ENCODE data around the gene RNF223. TPM values are rescaled to one million over a fixed set of nuclear protein-coding genes. Genes with fewer than 3 reads are reported as not detected.
"Not testable (repeated sequence)": the region's sequence is repeated elsewhere in the genome, so short reads cannot be mapped to it uniquely, and the experiment has no call there.

The RNF223 gene
- total RNA-seq, 4 donors from 2014 or later: not detected

GRCh38 chr1:1033009-1033587 lies 41.0 kb downstream of the RNF223 start:
- Histone ChIP-seq H3K4me1 (peaks cover 12 to 22% of the 10 kb centered on the region in 2 donors), H3K4me3 (replicated peaks in 1 of 3) (peak overlapping the region in 1 of 3 donors; percentile 34), H3K27ac (no peak overlapping the region), H3K27me3 (no peaks in the 10 kb centered on the region), H3K9me3 (no peaks in the 10 kb centered on the region), H3K36me3 (no peaks in the 10 kb centered on the region)
- WGBS, 2 donors: 25 to 33% methylated on average over 13 to 17 of the region's 73 CpGs
- intact Hi-C loops (cut with DNase I): no loop called here
- TF ChIP-seq POLR2A (IDR thresholded peaks at IDR 0.05) (peak in 1 of 2 donors; percentile 9), CTCF (IDR thresholded peaks at IDR 0.05) (peak; percentile 34 to 88 (median 60))
- DNase-seq: peak; percentile 96 to 97

DNA sequence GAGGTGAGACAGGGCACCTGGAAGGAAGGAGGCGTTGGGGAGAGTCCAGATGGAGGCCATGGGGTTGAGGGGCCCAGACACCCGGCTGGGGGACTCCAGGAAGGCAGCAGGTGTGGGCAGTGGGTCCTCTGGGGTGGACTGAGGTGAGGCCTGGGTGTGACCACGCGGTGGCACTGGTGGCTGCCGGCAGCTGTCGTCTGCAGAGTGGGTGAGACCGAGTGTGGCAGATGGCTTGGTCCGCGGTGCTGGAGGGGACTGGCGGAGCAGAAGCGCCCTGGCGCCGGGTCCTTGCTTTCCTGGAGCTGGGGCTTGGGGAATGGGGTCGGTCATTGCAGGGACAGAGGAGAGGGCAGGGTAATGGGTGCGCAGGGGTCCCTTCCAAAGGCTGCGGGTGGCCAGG lies 41.7 kb downstream of the RNF223 start:
- intact Hi-C loops (cut with DNase I): no loop called here
- DNase-seq: peak; percentile 62 to 63
- Histone ChIP-seq H3K36me3 (no peaks in the 10 kb centered on the region), H3K4me1 (peaks cover 12 to 22% of the 10 kb centered on the region in 2 donors), H3K9me3 (no peaks in the 10 kb centered on the region), H3K27ac (no peak overlapping the region), H3K27me3 (no peaks in the 10 kb centered on the region), H3K4me3 (replicated peaks in 1 of 3) (peak overlapping the region in 1 of 3 donors; percentile 34)
- 34 to 49% methylated on average over 10 of the region's 16 CpGs for WGBS, 2 donors
- TF ChIP-seq CTCF (IDR thresholded peaks at IDR 0.05) (no peak), POLR2A (IDR thresholded peaks at IDR 0.05) (no peak)

- no peaks in the 10 kb centered on the region for H3K36me3 ChIP-seq
- no peak for DNase-seq
- no peak overlapping the region for H3K4me3 ChIP-seq (replicated peaks in 1 of 3)
- intact Hi-C loops (cut with DNase I): no loop called here
- no peak for TF ChIP-seq CTCF (IDR thresholded peaks at IDR 0.05)
- TF ChIP-seq POLR2A (IDR thresholded peaks at IDR 0.05): no peak
- peaks cover 12 to 22% of the 10 kb centered on the region in 2 donors for H3K4me1 ChIP-seq
- 90 to 91% methylated on average over 7 of the region's 11 CpGs for WGBS, 2 donors
- no peaks in the 10 kb centered on the region for H3K27me3 ChIP-seq
- no peaks in the 10 kb centered on the region for H3K9me3 ChIP-seq
- no peak overlapping the region for H3K27ac ChIP-seq
Measured at GRCh38 chr1:1031659-1032235, 42.4 kb downstream of the RNF223 start.

DNA sequence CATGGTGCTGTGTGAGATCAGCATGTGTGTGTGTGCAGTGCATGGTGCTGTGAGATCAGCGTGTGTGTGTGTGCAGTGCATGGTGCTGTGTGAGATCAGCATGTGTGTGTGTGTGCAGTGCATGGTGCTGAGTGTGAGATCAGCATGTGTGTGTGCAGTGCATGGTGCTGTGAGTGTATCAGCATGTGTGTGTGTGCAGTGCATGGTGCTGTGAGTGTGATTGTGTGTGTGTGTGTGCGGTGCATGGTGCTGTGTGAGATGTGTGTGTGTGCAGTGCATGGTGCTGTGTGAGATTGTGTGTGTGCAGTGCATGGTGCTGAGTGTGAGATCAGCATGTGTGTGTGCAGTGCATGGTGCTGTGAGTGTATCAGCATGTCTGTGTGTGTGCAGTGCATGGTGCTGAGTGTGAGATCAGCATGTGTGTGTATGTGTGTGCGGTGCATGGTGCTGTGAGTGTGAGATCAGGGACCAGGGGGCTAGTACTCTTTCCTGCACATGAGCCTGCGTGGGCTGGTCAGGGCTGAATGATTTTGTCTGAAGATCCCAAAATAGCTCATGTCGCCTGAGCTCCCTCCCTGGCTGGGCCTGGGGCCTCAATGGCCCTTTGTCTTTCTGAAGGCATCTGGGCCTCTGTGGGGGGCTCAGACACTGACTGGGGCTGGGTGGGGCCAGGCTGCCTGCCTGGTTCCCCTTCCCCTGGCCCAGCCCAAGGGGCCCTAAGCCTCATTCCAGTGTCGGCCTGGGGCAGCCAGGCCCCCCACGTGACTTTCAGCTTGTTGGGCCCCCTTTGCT lies 43.0 kb downstream of the RNF223 start:
- H3K36me3 ChIP-seq; H3K9me3 ChIP-seq; H3K27ac ChIP-seq; intact Hi-C loops (cut with DNase I); H3K27me3 ChIP-seq; H3K4me3 ChIP-seq (replicated peaks in 1 of 3); DNase-seq: not testable (repeated sequence)
- H3K4me1 ChIP-seq: peaks cover 17 to 28% of the 10 kb centered on the region in 2 donors
- WGBS, 2 donors: 94 to 100% methylated on average over 2 to 4 of the region's 7 CpGs

GRCh38 chr1:1027791-1028190 lies 46.3 kb downstream of the RNF223 start:
- DNase-seq: no peak
- H3K27me3 ChIP-seq: no peaks in the 10 kb centered on the region
- intact Hi-C loops (cut with DNase I): no loop called here
- H3K27ac ChIP-seq: no peak overlapping the region
- H3K4me1 ChIP-seq: peaks cover 29 to 41% of the 10 kb centered on the region in 2 donors
- H3K36me3 ChIP-seq: no peaks in the 10 kb centered on the region
- no peak overlapping the region for H3K4me3 ChIP-seq (replicated peaks in 1 of 3)
- WGBS, 2 donors: 71 to 89% methylated on average over 5 to 16 of the region's 17 CpGs
- TF ChIP-seq CTCF (IDR thresholded peaks at IDR 0.05) (no peak), POLR2A (IDR thresholded peaks at IDR 0.05) (no peak)
- H3K9me3 ChIP-seq: no peaks in the 10 kb centered on the region

Measured in thyroid gland (tissue), 4 donors.